K562 (cell line): ENCODE measurements around the gene ADAM10. TPM values are rescaled to one million over a fixed set of nuclear protein-coding genes. Genes with fewer than 3 reads are reported as not detected.

Source experiments
- ATAC-seq: fragments of 200-7000 bp; cut with Tn5 transposase; 3 replicates; pipeline ENCODE4 v1.9.1; 2020; ENCODE audit warnings: moderate library complexity
- BruUV-seq: library from RNA; stranded (reverse); fragments of 400-500 nt; replicated peaks from 2 replicates; lab custom pipeline; 2021; lab: Mats Ljungman, UMichigan
- CTCF ChIA-PET: fragments of 300-600 bp; formaldehyde crosslinking; extraction: SDS; loops from one replicate; lab custom pipeline; 2021; ENCODE audit warnings: low intra/inter-chr PET ratio; lab: Yijun Ruan, JAX
- POLR2A ChIA-PET: fragments of 300-600, 350-650 bp; sonication (Branson Sonifier 250); formaldehyde crosslinking; extraction: SDS; loops from one replicate; lab custom pipeline; 2021; ENCODE audit warnings: antibody characterized with exemption, inconsistent platforms; lab: Yijun Ruan, JAX
- DNase-seq, 4 experiments: peaks; one replicate each; pipeline versions ENCODE4 v3.0.0 to v3.0.0-alpha.2; 2011 to 2018; ENCODE audit warnings: low spot score in 3 of 4, mixed read lengths in 3 of 4; ENCODE audit errors: extremely low read depth in 1 of 4
- FAIRE-seq: peaks from 2 replicates; lab custom pipeline; 2011; peaks lifted over from hg19 to GRCh38; lab: Jason Lieb, UNC
- H2AFZ ChIP-seq: 2 replicates; pipeline ENCODE4 v1.6.0; 2011; ENCODE audit warnings: low read depth, low read length, control low read depth, inconsistent platforms
- H3K27ac ChIP-seq: fragments of 200-600 bp; 3 replicates; pipeline ENCODE4 v1.8.0; 2011; ENCODE audit warnings: low read depth, mild to moderate bottlenecking, control low read depth, inconsistent platforms, low read length, moderate library complexity, mixed read lengths; ENCODE audit errors: extremely low read depth
- H3K27me3 ChIP-seq, 2 experiments: fragments of 300-600 bp in 1 of 2; 2 replicates in 1 of 2; 3 replicates in 1 of 2; pipeline versions ENCODE4 v1.6.0 to v1.8.0; 2011; ENCODE audit warnings: inconsistent platforms in 2 of 2, low read length in 2 of 2, mild to moderate bottlenecking in 1 of 2, mixed read lengths in 1 of 2, moderate library complexity in 1 of 2; ENCODE audit not compliant: control insufficient read depth in 2 of 2, insufficient read depth in 2 of 2
- H3K36me3 ChIP-seq: fragments of 300-600 bp; 3 replicates; pipeline ENCODE4 v1.8.0; 2011; ENCODE audit warnings: mild to moderate bottlenecking, low read length, inconsistent platforms; ENCODE audit not compliant: control insufficient read depth, insufficient read depth
- H3K4me1 ChIP-seq, 2 experiments: fragments of 200-600 bp in 1 of 2; replicated peaks in 1 of 2; 2 replicates in 1 of 2; 3 replicates in 1 of 2; pipeline versions ENCODE4 v1.5.1 to v1.8.0; 2011; ENCODE audit warnings: inconsistent platforms in 2 of 2, low read length in 2 of 2, mild to moderate bottlenecking in 1 of 2, mixed read lengths in 1 of 2, moderate library complexity in 1 of 2; ENCODE audit not compliant: control insufficient read depth in 2 of 2, insufficient read depth in 2 of 2
- H3K4me2 ChIP-seq: 2 replicates; pipeline ENCODE4 v1.6.1; 2011; ENCODE audit warnings: low read length, control low read depth, inconsistent platforms, mixed read lengths; ENCODE audit not compliant: insufficient read depth
- H3K4me3 ChIP-seq: fragments of 200-600 bp; sonication (generic), shearing (Covaris generic); 2 replicates; pipeline ENCODE4 v1.5.1; 2016; ENCODE audit warnings: control low read depth, inconsistent platforms
- H3K79me2 ChIP-seq: fragments of 200-600 bp; 3 replicates; pipeline ENCODE4 v1.8.0; 2011; ENCODE audit warnings: low read length, inconsistent platforms; ENCODE audit not compliant: control insufficient read depth, insufficient read depth
- H3K9ac ChIP-seq, 2 experiments: 2 replicates each; pipeline versions ENCODE4 v1.6.0 to v1.6.1; 2011; ENCODE audit warnings: low read depth in 2 of 2, low read length in 2 of 2, control low read depth in 1 of 2, inconsistent platforms in 1 of 2, mild to moderate bottlenecking in 1 of 2, mixed read lengths in 1 of 2; ENCODE audit not compliant: insufficient read depth in 1 of 2
- H3K9me1 ChIP-seq: one replicate; pipeline ENCODE4 v1.6.0; 2011; ENCODE audit warnings: inconsistent platforms, mild to moderate bottlenecking, low read length, moderate library complexity; ENCODE audit not compliant: control insufficient read depth, insufficient read depth
- H3K9me3 ChIP-seq: replicated peaks from 2 replicates; pipeline ENCODE4 v1.5.1; 2011; ENCODE audit warnings: low read depth, low read length, inconsistent platforms; ENCODE audit not compliant: control insufficient read depth, insufficient read depth
- H4K20me1 ChIP-seq: replicated peaks from 2 replicates; pipeline ENCODE4 v1.6.1; 2011; ENCODE audit warnings: low read length, inconsistent platforms, mixed read lengths; ENCODE audit not compliant: control insufficient read depth, insufficient read depth
- DDX20 ChIP-seq: fragments of 450-650 bp; IDR thresholded peaks from 2 replicates; pipeline ENCODE4 v1.6.1; 2016; ENCODE audit warnings: missing genetic modification characterization, low read depth, mild to moderate bottlenecking, missing compliant biosample characterization, moderate library complexity
- MAZ ChIP-seq, 2 experiments: fragments of 450-650 bp in 1 of 2; sonication (generic) in 1 of 2; formaldehyde crosslinking; IDR thresholded peaks in 1 of 2; conservative IDR thresholded peaks in 1 of 2; 2 replicates each; pipeline versions ENCODE4 v1.4.0 to v1.5.0; 2020; ENCODE audit warnings: mild to moderate bottlenecking in 1 of 2, missing genetic modification reagents in 1 of 2
- ZKSCAN3 ChIP-seq: fragments of 250-450 bp; sonication (Bioruptor Pico); IDR thresholded peaks from 2 replicates; pipeline ENCODE4 v1.4.0; 2020
- WGBS: fragments of 100-300 bp; shearing (Covaris generic); methylation state at CpG from one replicate; pipeline ENCODE4 v1.1.6; 2016; ENCODE audit warnings: low coverage, mixed read lengths; ENCODE audit not compliant: insufficient coverage; ENCODE audit errors: missing lambda C conversion rate; 5-methylcytosine and 5-hydroxymethylcytosine counted together
- in situ Hi-C: fragments of 300-500 bp; cut with MboI; formaldehyde crosslinking; loops from 4 replicates; pipeline ENCODE4 v1.15.0; 2018; ENCODE audit warnings: inconsistent platforms, mixed read lengths
- intact Hi-C: fragments of 100-400 bp; cut with micrococcal nuclease; formaldehyde crosslinking; loops from 2 replicates; pipeline ENCODE4 v1.14.2; 2022
- polyA plus RNA-seq, 8 experiments: library from polyadenylated mRNA; depleted of rRNA in 4 of 8; stranded (reverse) in 5 of 8; unstranded in 3 of 8; fragments of >200 nt; fragmentation: Nextera tagmentation in 2 of 8; fragmentation: Illumina TruSeq in 1 of 8; extraction: Ambion mirVana in 2 of 8; extraction: Trizol in 1 of 8; gene quantifications; 2 replicates each; pipeline versions ENCODE4 v1.2.1 to v1.2.3, GENCODE V29; 2011 to 2014; ENCODE audit warnings: inconsistent platforms in 1 of 8, missing spikeins in 1 of 8
- total RNA-seq, 7 experiments: library from RNA; depleted of rRNA in 6 of 7; stranded (reverse); fragments of >200 nt in 6 of 7; fragmentation: Illumina TruSeq in 2 of 7; extraction: Trizol in 2 of 7; gene quantifications; 2 replicates each; pipeline versions ENCODE4 v1.2.1 to v1.2.3, GENCODE V29; 2011 to 2021; ENCODE audit warnings: low replicate concordance in 1 of 7
- TF ChIP-seq, protein P1 (sequence below): sonication (generic); formaldehyde crosslinking; IDR thresholded peaks from 2 replicates; pipeline ENCODE4 v1.8.0; 2022; ENCODE audit warnings: mild to moderate bottlenecking, low read depth, missing genetic modification reagents
- TF ChIP-seq, protein P2 (sequence below), 2 experiments: fragments of 200-800 bp in 1 of 2; sonication (Bioruptor generic) in 1 of 2; sonication (generic) in 1 of 2; formaldehyde crosslinking in 1 of 2; IDR thresholded peaks in 1 of 2; conservative IDR thresholded peaks in 1 of 2; 2 replicates each; pipeline versions ENCODE4 v1.5.0 to v1.6.1; 2016 to 2020; ENCODE audit warnings: missing compliant biosample characterization in 1 of 2, missing genetic modification characterization in 1 of 2, missing genetic modification reagents in 1 of 2
- TF ChIP-seq, protein P3 (sequence below): sonication (generic); formaldehyde crosslinking; IDR thresholded peaks from 2 replicates; pipeline ENCODE4 v1.9.0; 2022; ENCODE audit warnings: mild to moderate bottlenecking, missing genetic modification reagents
- TF ChIP-seq, protein P4 (sequence below), 2 experiments: IDR thresholded peaks in 1 of 2; conservative IDR thresholded peaks in 1 of 2; 2 replicates each; pipeline ENCODE4 v1.6.1; 2016; ENCODE audit warnings: low read depth in 2 of 2, mild to moderate bottlenecking in 1 of 2, missing compliant biosample characterization in 1 of 2, missing genetic modification characterization in 1 of 2, moderate library complexity in 1 of 2
- TF ChIP-seq, protein P5 (sequence below): fragments of 200-800 bp; sonication (Bioruptor generic); IDR thresholded peaks from 2 replicates; pipeline ENCODE4 v1.6.1; 2016; ENCODE audit warnings: missing genetic modification characterization, missing compliant biosample characterization

ADAM10 gene
- total and polyA plus RNA-seq, 9 of the 15 experiments (the other 6 are each of a cell fraction or from before 2014, with no cell fraction given) = 11.9 to 152 (median 57.3) TPM

DNA sequence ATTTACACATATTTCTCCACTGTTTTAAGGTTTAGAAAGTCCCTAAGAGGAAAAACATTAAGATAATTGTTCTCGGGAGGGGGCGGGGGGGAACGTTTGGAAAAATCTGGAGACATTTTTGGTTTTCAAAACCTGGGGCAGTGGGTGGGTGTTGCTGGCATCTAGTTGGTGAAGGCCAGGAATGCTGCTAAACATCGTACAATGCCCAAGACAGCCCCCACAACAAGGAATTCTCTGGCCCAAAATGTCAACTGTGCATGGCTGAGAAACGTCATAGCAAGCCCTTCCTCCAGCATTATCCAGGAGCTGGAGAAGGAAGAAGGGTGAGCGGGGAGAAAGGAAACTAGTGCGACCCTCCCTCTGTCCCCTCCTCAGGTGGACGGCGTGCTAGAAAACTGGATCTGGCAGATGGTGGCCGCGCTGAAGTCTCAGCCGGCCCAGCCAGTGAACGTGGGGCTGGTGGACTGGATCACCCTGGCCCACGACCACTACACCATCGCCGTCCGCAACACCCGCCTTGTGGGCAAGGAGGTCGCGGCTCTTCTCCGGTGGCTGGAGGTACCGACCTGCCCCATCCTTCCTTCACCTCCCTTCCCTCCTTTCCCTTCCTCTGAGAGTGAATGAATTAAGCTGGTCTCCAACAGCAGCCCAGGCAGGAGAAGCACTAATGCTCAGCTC lies 208.0 kb downstream of the ADAM10 start:
- Histone ChIP-seq H3K9me1 (no peaks in the 10 kb centered on the region), H3K9ac (0 out of 4 replicates have a peak overlapping the region, but pooled peaks of 1 of the 2 experiments have one; percentile 37), H2AFZ (no peak overlapping the region), H3K36me3 (no peaks in the 10 kb centered on the region), H3K27me3 (no peaks in the 10 kb centered on the region), H3K4me2 (no peak overlapping the region), H3K4me3 (no peak overlapping the region), H3K4me1 (peaks cover 31 to 33% of the 10 kb centered on the region in 2 experiments), H3K9me3 (no peaks in the 10 kb centered on the region), H3K79me2 (no peaks in the 10 kb centered on the region), H3K27ac (no peak overlapping the region), H4K20me1 (no peaks in the 10 kb centered on the region)
- intact Hi-C loops (no loop called here), in situ Hi-C loops (no loop called here)
- ATAC-seq (no peak), DNase-seq (no peak), FAIRE-seq (no peak)
- 71% methylated on average over 17 of the region's 22 CpGs for WGBS
- CTCF ChIA-PET = no interaction called here
- TF ChIP-seq DDX20 (tag) (no peak), ZKSCAN3 (CRISPR knock-in tag) (no peak), MAZ (CRISPR knock-in tag; conservative IDR thresholded peaks at IDR 0.05 in 1 of 2, IDR thresholded peaks at IDR 0.05 in 1 of 2) (no peak)
- TF ChIP-seq, protein P1, sequence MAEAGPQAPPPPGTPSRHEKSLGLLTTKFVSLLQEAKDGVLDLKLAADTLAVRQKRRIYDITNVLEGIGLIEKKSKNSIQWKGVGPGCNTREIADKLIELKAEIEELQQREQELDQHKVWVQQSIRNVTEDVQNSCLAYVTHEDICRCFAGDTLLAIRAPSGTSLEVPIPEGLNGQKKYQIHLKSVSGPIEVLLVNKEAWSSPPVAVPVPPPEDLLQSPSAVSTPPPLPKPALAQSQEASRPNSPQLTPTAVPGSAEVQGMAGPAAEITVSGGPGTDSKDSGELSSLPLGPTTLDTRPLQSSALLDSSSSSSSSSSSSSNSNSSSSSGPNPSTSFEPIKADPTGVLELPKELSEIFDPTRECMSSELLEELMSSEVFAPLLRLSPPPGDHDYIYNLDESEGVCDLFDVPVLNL (CRISPR knock-in tag) = no peak
- TF ChIP-seq, protein P2, sequence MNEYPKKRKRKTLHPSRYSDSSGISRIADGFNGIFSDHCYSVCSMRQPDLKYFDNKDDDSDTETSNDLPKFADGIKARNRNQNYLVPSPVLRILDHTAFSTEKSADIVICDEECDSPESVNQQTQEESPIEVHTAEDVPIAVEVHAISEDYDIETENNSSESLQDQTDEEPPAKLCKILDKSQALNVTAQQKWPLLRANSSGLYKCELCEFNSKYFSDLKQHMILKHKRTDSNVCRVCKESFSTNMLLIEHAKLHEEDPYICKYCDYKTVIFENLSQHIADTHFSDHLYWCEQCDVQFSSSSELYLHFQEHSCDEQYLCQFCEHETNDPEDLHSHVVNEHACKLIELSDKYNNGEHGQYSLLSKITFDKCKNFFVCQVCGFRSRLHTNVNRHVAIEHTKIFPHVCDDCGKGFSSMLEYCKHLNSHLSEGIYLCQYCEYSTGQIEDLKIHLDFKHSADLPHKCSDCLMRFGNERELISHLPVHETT (CRISPR knock-in tag; conservative IDR thresholded peaks at IDR 0.05 in 1 of 2, IDR thresholded peaks at IDR 0.05 in 1 of 2) = no peak
- TF ChIP-seq, protein P3, sequence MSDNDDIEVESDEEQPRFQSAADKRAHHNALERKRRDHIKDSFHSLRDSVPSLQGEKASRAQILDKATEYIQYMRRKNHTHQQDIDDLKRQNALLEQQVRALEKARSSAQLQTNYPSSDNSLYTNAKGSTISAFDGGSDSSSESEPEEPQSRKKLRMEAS (CRISPR knock-in tag) = no peak
- TF ChIP-seq, protein P4, sequence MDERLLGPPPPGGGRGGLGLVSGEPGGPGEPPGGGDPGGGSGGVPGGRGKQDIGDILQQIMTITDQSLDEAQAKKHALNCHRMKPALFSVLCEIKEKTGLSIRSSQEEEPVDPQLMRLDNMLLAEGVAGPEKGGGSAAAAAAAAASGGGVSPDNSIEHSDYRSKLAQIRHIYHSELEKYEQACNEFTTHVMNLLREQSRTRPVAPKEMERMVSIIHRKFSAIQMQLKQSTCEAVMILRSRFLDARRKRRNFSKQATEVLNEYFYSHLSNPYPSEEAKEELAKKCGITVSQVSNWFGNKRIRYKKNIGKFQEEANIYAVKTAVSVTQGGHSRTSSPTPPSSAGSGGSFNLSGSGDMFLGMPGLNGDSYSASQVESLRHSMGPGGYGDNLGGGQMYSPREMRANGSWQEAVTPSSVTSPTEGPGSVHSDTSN (CRISPR knock-in tag; IDR thresholded peaks at IDR 0.05; ENCODE audit: low read depth) = no peak
- TF ChIP-seq, protein P4 (tag; conservative IDR thresholded peaks at IDR 0.05; ENCODE audit: low read depth) = no peak
- TF ChIP-seq, protein P5, sequence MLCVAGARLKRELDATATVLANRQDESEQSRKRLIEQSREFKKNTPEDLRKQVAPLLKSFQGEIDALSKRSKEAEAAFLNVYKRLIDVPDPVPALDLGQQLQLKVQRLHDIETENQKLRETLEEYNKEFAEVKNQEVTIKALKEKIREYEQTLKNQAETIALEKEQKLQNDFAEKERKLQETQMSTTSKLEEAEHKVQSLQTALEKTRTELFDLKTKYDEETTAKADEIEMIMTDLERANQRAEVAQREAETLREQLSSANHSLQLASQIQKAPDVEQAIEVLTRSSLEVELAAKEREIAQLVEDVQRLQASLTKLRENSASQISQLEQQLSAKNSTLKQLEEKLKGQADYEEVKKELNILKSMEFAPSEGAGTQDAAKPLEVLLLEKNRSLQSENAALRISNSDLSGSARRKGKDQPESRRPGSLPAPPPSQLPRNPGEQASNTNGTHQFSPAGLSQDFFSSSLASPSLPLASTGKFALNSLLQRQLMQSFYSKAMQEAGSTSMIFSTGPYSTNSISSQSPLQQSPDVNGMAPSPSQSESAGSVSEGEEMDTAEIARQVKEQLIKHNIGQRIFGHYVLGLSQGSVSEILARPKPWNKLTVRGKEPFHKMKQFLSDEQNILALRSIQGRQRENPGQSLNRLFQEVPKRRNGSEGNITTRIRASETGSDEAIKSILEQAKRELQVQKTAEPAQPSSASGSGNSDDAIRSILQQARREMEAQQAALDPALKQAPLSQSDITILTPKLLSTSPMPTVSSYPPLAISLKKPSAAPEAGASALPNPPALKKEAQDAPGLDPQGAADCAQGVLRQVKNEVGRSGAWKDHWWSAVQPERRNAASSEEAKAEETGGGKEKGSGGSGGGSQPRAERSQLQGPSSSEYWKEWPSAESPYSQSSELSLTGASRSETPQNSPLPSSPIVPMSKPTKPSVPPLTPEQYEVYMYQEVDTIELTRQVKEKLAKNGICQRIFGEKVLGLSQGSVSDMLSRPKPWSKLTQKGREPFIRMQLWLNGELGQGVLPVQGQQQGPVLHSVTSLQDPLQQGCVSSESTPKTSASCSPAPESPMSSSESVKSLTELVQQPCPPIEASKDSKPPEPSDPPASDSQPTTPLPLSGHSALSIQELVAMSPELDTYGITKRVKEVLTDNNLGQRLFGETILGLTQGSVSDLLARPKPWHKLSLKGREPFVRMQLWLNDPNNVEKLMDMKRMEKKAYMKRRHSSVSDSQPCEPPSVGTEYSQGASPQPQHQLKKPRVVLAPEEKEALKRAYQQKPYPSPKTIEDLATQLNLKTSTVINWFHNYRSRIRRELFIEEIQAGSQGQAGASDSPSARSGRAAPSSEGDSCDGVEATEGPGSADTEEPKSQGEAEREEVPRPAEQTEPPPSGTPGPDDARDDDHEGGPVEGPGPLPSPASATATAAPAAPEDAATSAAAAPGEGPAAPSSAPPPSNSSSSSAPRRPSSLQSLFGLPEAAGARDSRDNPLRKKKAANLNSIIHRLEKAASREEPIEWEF (CRISPR knock-in tag) = no peak
- no TSS peak for BruUV-seq
- POLR2A ChIA-PET = interaction anchor here (1.4 kb wide), 1 partner anchor 14 kb away, joined by 4 read pairs; no protein-coding TSS in a partner anchor
